H9 (cell line): Measurements from ENCODE around the gene CTIF. TPM values are rescaled to one million over a fixed set of nuclear protein-coding genes. Genes with fewer than 3 reads are reported as not detected.

Experiments used
- DNase-seq: peaks from one replicate; pipeline ENCODE4 v3.0.0-alpha.2; 2017
- H2AFZ ChIP-seq: one replicate; pipeline ENCODE4 v1.6.1; 2013; ENCODE audit warnings: mild to moderate bottlenecking, low read length, control low read depth, moderate library complexity
- H2AK5ac ChIP-seq: 2 replicates; pipeline ENCODE4 v1.6.1; 2013; ENCODE audit warnings: low read length, control low read depth, mixed read lengths; ENCODE audit not compliant: insufficient read length
- H2BK120ac ChIP-seq: one replicate; pipeline ENCODE4 v1.6.1; 2013; ENCODE audit warnings: low read depth, mild to moderate bottlenecking, low read length, control low read depth, inconsistent platforms; ENCODE audit not compliant: poor library complexity, severe bottlenecking
- H2BK12ac ChIP-seq: 2 replicates; pipeline ENCODE4 v1.6.1; 2013; ENCODE audit warnings: low read length, control low read depth, mixed read lengths, low read depth; ENCODE audit not compliant: insufficient read length
- H2BK15ac ChIP-seq: 2 replicates; pipeline ENCODE4 v1.6.1; 2013; ENCODE audit warnings: low read depth, low read length, control low read depth
- H2BK20ac ChIP-seq: one replicate; pipeline ENCODE4 v1.6.1; 2013; ENCODE audit warnings: low read depth, mild to moderate bottlenecking, low read length, control low read depth, inconsistent platforms; ENCODE audit not compliant: poor library complexity, severe bottlenecking
- H2BK5ac ChIP-seq: 2 replicates; pipeline ENCODE4 v1.6.1; 2013; ENCODE audit warnings: low read length, control low read depth, mixed read lengths; ENCODE audit not compliant: insufficient read length
- H3K14ac ChIP-seq: 2 replicates; pipeline ENCODE4 v1.6.1; 2013; ENCODE audit warnings: low read length, control low read depth; ENCODE audit not compliant: insufficient read depth
- H3K18ac ChIP-seq: 2 replicates; pipeline ENCODE4 v1.6.1; 2013; ENCODE audit warnings: low read depth, mild to moderate bottlenecking, mixed read lengths, low read length, control low read depth; ENCODE audit not compliant: insufficient read length
- H3K23ac ChIP-seq: 2 replicates; pipeline ENCODE4 v1.6.1; 2013; ENCODE audit warnings: low read length, control low read depth, mixed read lengths, low read depth; ENCODE audit not compliant: insufficient read length
- H3K23me2 ChIP-seq: 2 replicates; pipeline ENCODE4 v1.6.1; 2013; ENCODE audit warnings: low read depth, mild to moderate bottlenecking, mixed read lengths, low read length, control low read depth; ENCODE audit not compliant: insufficient read length, poor library complexity, severe bottlenecking
- H3K27ac ChIP-seq: 2 replicates; pipeline ENCODE4 v1.5.1; 2013; ENCODE audit warnings: low read length, control low read depth, mixed read lengths, low read depth; ENCODE audit not compliant: insufficient read length
- H3K27me3 ChIP-seq: 2 replicates; pipeline ENCODE4 v1.6.1; 2013; ENCODE audit warnings: low read length, control low read depth, inconsistent platforms; ENCODE audit not compliant: insufficient read depth
- H3K4ac ChIP-seq: 2 replicates; pipeline ENCODE4 v1.6.1; 2013; ENCODE audit warnings: low read depth, mild to moderate bottlenecking, control low read depth, inconsistent platforms, low read length, moderate library complexity
- H3K4me1 ChIP-seq: 2 replicates; pipeline ENCODE4 v1.6.1; 2013; ENCODE audit warnings: low read length, control low read depth, inconsistent platforms; ENCODE audit not compliant: insufficient read depth
- H3K4me2 ChIP-seq: 2 replicates; pipeline ENCODE4 v1.6.1; 2013; ENCODE audit warnings: low read length, control low read depth, mixed read lengths; ENCODE audit not compliant: insufficient read length, insufficient read depth
- H3K56ac ChIP-seq: 2 replicates; pipeline ENCODE4 v1.6.1; 2013; ENCODE audit warnings: low read depth, mild to moderate bottlenecking, mixed read lengths, low read length, control low read depth; ENCODE audit not compliant: insufficient read length
- H3K79me1 ChIP-seq: 2 replicates; pipeline ENCODE4 v1.6.1; 2013; ENCODE audit warnings: low read depth, mild to moderate bottlenecking, moderate library complexity, low read length, control low read depth, inconsistent platforms; ENCODE audit not compliant: insufficient read depth, poor library complexity, severe bottlenecking
- H3K79me2 ChIP-seq: 2 replicates; pipeline ENCODE4 v1.6.1; 2013; ENCODE audit warnings: low read length, control low read depth, inconsistent platforms; ENCODE audit not compliant: insufficient read depth
- H3K9ac ChIP-seq: 2 replicates; pipeline ENCODE4 v1.6.1; 2013; ENCODE audit warnings: low read length, control low read depth, mixed read lengths; ENCODE audit not compliant: insufficient read length; ENCODE audit errors: extremely low read depth
- H3K9me3 ChIP-seq: one replicate; pipeline ENCODE4 v1.6.1; 2013; ENCODE audit warnings: low read depth, low read length, inconsistent platforms; ENCODE audit not compliant: control insufficient read depth
- H3T11ph ChIP-seq: one replicate; pipeline ENCODE4 v1.6.1; 2013; ENCODE audit warnings: mild to moderate bottlenecking, low read length, control low read depth, inconsistent platforms
- H4K20me1 ChIP-seq: one replicate; pipeline ENCODE4 v1.6.1; 2013; ENCODE audit not compliant: control insufficient read depth, insufficient read length, insufficient read depth
- H4K5ac ChIP-seq: 2 replicates; pipeline ENCODE4 v1.6.1; 2013; ENCODE audit warnings: low read depth, mild to moderate bottlenecking, mixed read lengths, low read length, control low read depth; ENCODE audit not compliant: insufficient read length
- H4K8ac ChIP-seq: replicated peaks from 2 replicates; pipeline ENCODE4 v1.6.1; 2013; ENCODE audit warnings: low read length, control low read depth, mixed read lengths, low read depth; ENCODE audit not compliant: insufficient read length
- H4K91ac ChIP-seq: 2 replicates; pipeline ENCODE4 v1.6.1; 2013; ENCODE audit warnings: low read depth, mild to moderate bottlenecking, moderate library complexity, mixed read lengths, low read length, control low read depth; ENCODE audit not compliant: insufficient read length
- H3K27ac Mint-ChIP-seq, 3 experiments: 2 replicates in 2 of 3; 3 replicates in 1 of 3; pipeline ENCODE4 v1.8.0; 2020 to 2021; ENCODE audit warnings: mixed read lengths in 3 of 3, mild to moderate bottlenecking in 1 of 3, moderate library complexity in 1 of 3
- H3K27me3 Mint-ChIP-seq: 2 replicates; pipeline ENCODE4 v1.8.0; 2021; ENCODE audit warnings: low read depth, mild to moderate bottlenecking, moderate library complexity, mixed read lengths
- H3K36me3 Mint-ChIP-seq, 3 experiments: 2 replicates in 2 of 3; 3 replicates in 1 of 3; pipeline ENCODE4 v1.8.0; 2020 to 2021; ENCODE audit warnings: low read depth in 3 of 3, mixed read lengths in 3 of 3; ENCODE audit not compliant: insufficient read depth in 1 of 3
- H3K4me1 Mint-ChIP-seq, 2 experiments: 2 replicates each; pipeline ENCODE4 v1.8.0; 2020; ENCODE audit warnings: mixed read lengths in 2 of 2
- H3K4me3 Mint-ChIP-seq, 2 experiments: 2 replicates in 1 of 2; 3 replicates in 1 of 2; pipeline ENCODE4 v1.8.0; 2020 to 2021; ENCODE audit warnings: mild to moderate bottlenecking in 2 of 2, mixed read lengths in 2 of 2, moderate library complexity in 1 of 2
- H3K9me3 Mint-ChIP-seq, 2 experiments: 2 replicates in 1 of 2; 3 replicates in 1 of 2; pipeline ENCODE4 v1.8.0; 2020; ENCODE audit warnings: mild to moderate bottlenecking in 2 of 2, mixed read lengths in 2 of 2, moderate library complexity in 1 of 2
- CTCF ChIP-seq: fragments of 200-600 bp; sonication (generic); conservative IDR thresholded peaks from 3 replicates; pipeline ENCODE4 v1.8.0; 2021; ENCODE audit warnings: antibody characterized with exemption, mild to moderate bottlenecking
- WGBS: extraction: QIAGEN DNeasy Blood & Tissue Kit; methylation state at CpG from one replicate; pipeline ENCODE4 v1.1.7; 2013; ENCODE audit warnings: missing lambda C conversion rate, low lambda C conversion rate, mixed read lengths; ENCODE audit not compliant: insufficient read length; ENCODE audit errors: extremely low coverage; 5-methylcytosine and 5-hydroxymethylcytosine counted together
- total RNA-seq: library from RNA; stranded (reverse); gene quantifications from 2 replicates; pipeline ENCODE4 v1.2.1, GENCODE V29; 2021

CTIF gene
- total RNA-seq, 1 experiment from 2014 or later, result 15.8 TPM

DNA sequence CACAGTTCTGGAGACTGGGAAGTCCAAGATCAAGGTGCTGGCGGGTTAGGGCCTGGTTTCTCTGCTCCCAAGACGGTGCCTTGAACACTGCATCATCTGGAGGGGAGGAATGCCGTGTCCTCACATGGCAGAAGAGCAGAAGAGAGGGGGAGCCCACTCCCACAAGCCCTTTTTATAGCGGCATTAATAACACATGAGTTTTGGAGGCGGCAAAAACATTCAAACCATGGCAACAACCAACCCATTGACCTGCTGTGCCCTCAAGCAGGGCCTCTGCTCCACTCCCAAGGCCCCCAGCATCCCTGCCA, 349.9 kb downstream of the CTIF start:
- peaks cover 3% of the 10 kb centered on the region; the same call in 1 of the 2 replicates for H3K4me1 ChIP-seq

More for the DNA sequence above, 349.9 kb downstream of the CTIF start:
- no peak overlapping the region for H2BK12ac ChIP-seq
- no peak overlapping the region for H3K18ac ChIP-seq
- no peak overlapping the region for H3K9ac ChIP-seq
- no peak overlapping the region for H3K27ac ChIP-seq
- H3K27me3 ChIP-seq, result no peaks in the 10 kb centered on the region
- H2AK5ac ChIP-seq, result no peak overlapping the region
- no CpG with 5 or more reads among the region's 5 CpGs for WGBS
- Mint-ChIP-seq H3K27ac (no peak overlapping the region), H3K27me3 (peaks cover 11% of the 10 kb centered on the region), H3K9me3 (peaks cover 0 to 3% of the 10 kb centered on the region in 2 experiments; a peak in 1 of 5 replicates), H3K4me1 (peaks cover 27 to 37% of the 10 kb centered on the region in 2 experiments), H3K36me3 (no peaks in the 10 kb centered on the region), H3K4me3 (no peak overlapping the region)
- H4K5ac ChIP-seq, result no peak overlapping the region
- no peak overlapping the region for H3K14ac ChIP-seq
- no peaks in the 10 kb centered on the region for H3K23me2 ChIP-seq
- no peaks in the 10 kb centered on the region for H3K79me1 ChIP-seq
- H4K91ac ChIP-seq, result no peak overlapping the region
- H3T11ph ChIP-seq, result no peak overlapping the region
- H4K20me1 ChIP-seq, result no peaks in the 10 kb centered on the region
- no peak overlapping the region for H3K4me2 ChIP-seq
- DNase-seq, result no peak
- H2BK20ac ChIP-seq, result no peak overlapping the region
- no peak for TF ChIP-seq CTCF
- no peak overlapping the region for H2BK15ac ChIP-seq
- H4K8ac ChIP-seq, result no peak overlapping the region
- no peak overlapping the region for H2AFZ ChIP-seq
- H3K79me2 ChIP-seq, result no peaks in the 10 kb centered on the region
- no peak overlapping the region for H3K4ac ChIP-seq
- no peaks in the 10 kb centered on the region for H3K9me3 ChIP-seq
- no peak overlapping the region for H3K23ac ChIP-seq
- H3K56ac ChIP-seq, result no peak overlapping the region
- no peak overlapping the region for H2BK120ac ChIP-seq
- no peak overlapping the region for H2BK5ac ChIP-seq
